Stimulated activated CD8-positive, alpha-beta memory T cell treated with anti-CD3 and anti-CD28 coated beads, Interleukin-7, amount 100 ng/mL, for 24 hours (primary cell): ENCODE measurements around the gene POLL.

Source experiments
- DNase-seq: peaks from one replicate; pipeline ENCODE4 v3.0.0-alpha.2; 2020; ENCODE audit warnings: low read depth

POLL gene

GRCh38 chr10:101573885-101574753 is 13.9 kb downstream of the POLL start:
- DNase-seq = no peak

GRCh38 chr10:101572785-101573184 is 15.3 kb downstream of the POLL start:
- DNase-seq = no peak

GRCh38 chr10:101572126-101572525 is 15.9 kb downstream of the POLL start:
- no peak for DNase-seq

DNA sequence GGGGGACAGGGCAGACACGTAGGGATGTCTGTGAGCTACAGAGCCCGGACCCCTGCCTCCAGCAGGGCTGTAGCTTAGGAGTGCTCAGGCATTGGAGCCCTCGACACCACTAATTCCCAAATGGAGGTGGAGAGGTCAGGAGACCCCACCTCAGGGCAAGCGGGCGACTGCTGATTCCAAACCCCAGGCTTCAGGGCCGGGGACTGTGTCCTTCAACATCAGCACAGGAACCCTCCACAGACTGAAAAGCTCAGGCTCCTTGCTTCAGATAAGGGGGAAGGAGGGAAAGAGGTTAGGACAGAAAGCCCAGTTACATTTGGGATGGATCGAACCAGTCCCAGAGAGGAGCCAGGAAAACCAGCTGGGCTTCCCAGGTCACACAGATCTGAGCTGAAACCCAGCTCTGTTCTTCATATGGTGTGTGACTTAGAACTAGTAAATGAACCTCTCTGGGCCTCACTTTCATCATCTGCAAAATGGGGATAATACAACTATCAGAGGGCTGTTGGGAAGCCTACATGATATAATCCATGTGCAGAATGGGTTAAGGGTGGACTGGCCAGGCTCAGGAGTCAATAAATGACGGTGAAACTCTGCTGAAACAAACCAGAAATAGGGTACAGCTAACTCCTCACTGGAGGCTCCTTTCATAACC is 16.7 kb downstream of the POLL start:
- DNase-seq = no peak

DNA sequence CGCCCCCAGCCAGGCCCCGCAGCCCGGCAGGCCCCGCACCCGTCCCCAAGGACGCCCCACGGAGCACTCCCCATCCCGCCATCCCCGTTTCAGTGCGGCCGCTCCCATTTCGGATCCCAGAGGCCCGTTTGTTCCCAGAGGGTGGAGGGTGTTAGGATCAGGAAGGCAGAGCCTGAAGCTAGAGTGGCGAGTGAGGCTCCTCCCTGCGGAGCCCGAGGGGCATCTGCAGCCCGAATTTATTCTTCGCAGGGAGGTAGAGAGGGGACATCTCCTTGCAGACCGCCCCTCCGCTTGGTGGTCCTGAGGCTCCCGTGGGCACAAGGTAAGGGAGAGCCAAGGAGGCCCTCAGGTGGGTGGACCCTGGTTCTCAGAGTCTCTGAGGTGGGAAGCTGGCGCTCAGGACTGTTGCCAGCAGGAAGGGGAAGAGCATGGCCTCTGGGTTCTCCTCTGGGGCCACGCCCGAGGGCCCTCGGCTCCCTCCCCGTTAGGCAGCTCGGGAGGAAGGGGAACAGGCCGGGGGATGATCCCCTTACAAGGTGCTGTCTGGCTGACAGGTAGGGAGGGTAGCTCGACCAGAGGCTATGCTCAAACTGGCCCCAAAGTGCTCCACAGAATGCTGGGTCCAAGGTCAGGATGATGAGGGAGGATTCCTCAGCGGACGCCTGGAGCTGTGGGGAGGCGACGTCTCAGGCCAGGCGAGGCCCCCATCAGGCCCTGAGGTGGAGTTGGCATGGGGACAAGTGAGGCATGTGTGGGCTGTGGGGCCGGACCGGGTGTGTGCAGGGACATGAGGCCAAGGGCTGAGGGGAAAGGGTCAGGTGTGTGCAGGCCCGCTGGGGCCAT is 17.4 kb downstream of the POLL start:
- DNase-seq = no peak

DNA sequence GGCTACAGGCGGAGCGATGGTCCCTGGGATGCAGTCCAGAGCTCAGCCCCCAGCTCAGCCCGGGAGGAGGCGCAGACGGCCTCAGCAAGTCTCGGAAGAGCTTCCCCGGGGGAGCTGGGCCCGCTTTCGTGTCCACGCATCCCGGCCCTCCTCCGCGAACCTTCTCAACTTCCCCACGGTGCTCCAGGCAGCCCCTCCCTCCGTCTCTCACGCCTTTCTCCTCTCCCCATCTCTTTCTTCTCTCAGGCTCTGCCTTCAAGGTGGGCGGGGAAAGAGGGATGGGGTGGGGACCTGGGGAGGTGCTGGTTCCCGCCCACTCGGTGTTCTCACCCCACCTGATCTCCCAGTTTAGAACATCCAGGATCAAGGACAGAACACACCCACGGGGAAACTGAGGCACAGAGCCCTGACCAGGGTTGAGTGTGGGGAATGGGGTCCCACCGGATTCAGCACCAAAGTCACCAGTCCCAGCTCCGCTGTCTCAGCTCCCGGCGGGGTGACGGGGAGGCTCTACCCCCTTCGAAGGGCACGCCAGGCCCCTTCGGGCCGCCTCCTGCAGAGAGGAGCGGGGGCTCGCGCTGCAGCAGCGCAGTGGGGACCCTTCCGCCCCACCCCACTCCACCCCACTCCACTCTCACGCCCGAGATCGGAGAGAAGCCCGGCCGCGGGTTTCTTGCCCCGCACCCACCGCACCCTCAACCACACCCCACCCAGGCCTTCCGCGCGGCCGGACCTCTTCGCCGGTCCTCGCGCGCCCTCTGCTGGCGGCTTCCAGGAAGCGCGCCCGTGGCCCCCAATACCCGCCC is 18.2 kb downstream of the POLL start:
- peak; percentile 60 for DNase-seq

GRCh38 chr10:101569323-101569621 is 18.8 kb downstream of the POLL start:
- DNase-seq = no peak

- DNase-seq = no peak
Observed at GRCh38 chr10:101568054-101568745, 19.9 kb downstream of the POLL start.

GRCh38 chr10:101567165-101568006 is 20.7 kb downstream of the POLL start:
- DNase-seq = no peak

GRCh38 chr10:101566333-101567164 is 21.5 kb downstream of the POLL start:
- DNase-seq = no peak

DNA sequence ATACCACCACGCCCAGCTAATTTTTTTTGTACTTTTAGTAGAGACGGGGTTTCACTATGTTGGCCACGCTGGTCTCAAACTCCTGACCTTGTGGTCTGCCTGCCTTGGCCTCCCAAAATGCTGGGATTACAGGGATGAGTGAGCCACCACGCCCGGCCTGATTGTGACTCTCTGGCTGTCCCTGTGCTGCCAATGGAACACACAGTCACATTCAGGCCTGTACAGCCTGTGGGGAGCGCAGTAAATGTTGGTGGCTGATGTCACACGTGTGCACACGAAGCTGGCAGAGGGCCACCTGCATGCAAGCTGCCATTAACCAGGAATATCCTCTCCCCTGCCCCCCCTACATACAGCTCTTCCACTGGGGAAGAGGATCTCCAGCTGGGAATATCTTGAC is 22.1 kb downstream of the POLL start:
- no peak for DNase-seq

- DNase-seq = no peak
Observed at GRCh38 chr10:101565370-101565900, 22.6 kb downstream of the POLL start.

DNA sequence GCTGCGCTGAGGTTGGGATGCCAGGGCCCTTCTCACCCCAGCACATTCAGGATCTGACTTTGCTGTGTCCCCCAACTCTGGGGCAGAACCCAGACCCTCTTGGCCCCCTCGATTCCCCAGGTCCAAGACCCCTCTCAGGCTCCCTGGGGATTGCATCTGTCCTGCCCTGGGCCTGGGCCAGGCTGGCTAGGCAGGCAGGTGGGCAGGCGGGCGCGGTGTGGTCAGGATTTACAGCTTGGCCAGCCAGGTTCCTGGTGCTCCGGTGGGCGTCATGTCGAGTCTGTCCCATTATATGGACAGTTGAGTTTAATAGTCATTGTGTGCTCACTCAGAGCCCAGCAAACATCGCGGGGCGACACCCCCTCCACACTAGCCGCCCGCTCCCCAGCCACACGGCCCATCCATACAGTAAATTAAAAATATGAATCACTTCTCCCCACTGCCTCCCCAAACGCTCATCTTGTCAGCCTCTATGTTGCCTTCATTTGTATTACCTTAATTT is 23.5 kb downstream of the POLL start:
- no peak for DNase-seq

- DNase-seq = no peak
Observed at GRCh38 chr10:101563497-101564040, 24.5 kb downstream of the POLL start.

- no peak for DNase-seq
Observed at GRCh38 chr10:101563007-101563406, 25.1 kb downstream of the POLL start.

- DNase-seq = no peak
Observed at GRCh38 chr10:101562231-101562630, 25.8 kb downstream of the POLL start.

DNA sequence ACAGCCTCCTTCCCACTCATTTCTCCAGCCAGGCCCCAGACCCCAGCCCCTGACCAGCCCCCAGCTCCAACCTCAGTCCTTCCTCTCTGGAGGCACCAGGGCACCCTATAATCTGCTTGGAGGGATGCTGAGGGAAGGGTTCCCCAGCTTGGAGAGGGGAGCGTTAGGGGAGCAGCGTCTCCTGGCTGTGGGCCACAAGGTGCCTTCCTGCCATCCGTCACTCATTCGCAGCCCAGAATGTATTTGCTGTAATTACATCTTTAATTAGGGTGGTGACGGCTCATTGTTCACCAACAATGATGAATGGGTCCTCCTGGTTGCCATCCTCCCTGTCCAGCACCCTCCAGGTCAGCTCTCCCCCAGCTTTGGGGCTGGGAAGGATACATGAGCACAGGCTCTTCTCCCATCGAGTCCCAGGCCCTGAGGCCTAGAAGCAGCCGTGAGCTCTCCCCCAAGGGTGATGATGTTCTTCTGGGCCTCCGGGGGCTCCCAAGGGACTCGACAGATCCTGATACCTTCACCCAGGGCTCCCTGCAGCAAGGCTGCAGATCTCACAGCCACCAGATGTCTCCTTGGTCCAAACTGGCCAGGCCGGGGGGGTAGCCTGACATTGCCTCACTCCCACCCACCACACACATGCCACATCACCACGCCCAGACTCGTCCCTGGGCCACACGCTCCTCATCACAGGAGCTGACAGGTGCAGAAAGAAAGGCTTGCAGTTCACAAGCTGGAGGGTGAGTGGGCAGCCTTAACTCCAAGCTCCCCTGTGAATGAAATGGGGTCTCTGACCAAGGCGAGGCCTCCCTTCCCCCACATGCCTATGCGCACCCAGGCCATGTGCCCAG is 26.8 kb downstream of the POLL start:
- DNase-seq = no peak
